ENCODE results near the gene ACTR6. TPM values are rescaled to one million over a fixed set of nuclear protein-coding genes. Genes with fewer than 3 reads are reported as not detected.
A peak's percentile ranks its signal among the peaks of the same experiment; 100 is the strongest.

The ACTR6 gene
- total RNA-seq, 1 experiment from 2014 or later: 34.9 TPM

DNA sequence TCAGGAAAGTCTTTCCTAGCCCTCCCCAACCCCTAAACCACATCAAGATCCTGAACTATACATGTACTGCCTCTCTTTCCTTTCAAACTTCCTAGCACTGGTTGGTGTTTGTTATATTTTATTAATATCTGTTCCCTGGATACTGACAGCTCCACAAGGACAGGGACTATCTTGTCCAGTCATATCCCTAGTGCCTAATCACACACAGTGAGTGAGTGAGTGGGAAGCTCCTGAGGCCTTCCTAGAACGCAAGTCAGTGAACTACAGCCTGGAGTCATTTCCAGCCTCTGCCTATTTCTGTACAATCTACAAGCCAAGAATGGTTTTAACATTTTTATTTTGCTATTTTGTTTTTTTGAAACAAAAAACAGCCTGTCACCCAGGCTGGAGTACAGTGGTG lies 7.5 kb upstream of the ACTR6 start:
- no peaks in the 10 kb centered on the region for H3K9me3 ChIP-seq (ENCODE audit: control insufficient read depth, low read depth, low read length)
- peaks cover 2 to 5% of the 10 kb centered on the region in 2 experiments; a peak in 3 of 4 replicates for H3K4me1 Mint-ChIP-seq

More for the DNA sequence above, 7.5 kb upstream of the ACTR6 start:
- H3K4ac ChIP-seq (ENCODE audit: low read depth, low read length): no peak overlapping the region
- no peak overlapping the region for H4K91ac ChIP-seq (ENCODE audit: insufficient read length, low read depth, low read length)
- H2BK15ac ChIP-seq (ENCODE audit: low read depth, low read length): no peak overlapping the region
- no CpG with 5 or more reads among the region's 1 CpG for WGBS (ENCODE audit: extremely low coverage, insufficient read length, low lambda C conversion rate)
- Mint-ChIP-seq H3K27me3 (ENCODE audit: low read depth) (no peaks in the 10 kb centered on the region), H3K9me3 (no peaks in the 10 kb centered on the region), H3K27ac (peak overlapping the region in 1 of 3 experiments; percentile 68; a peak in 1 of 7 replicates), H3K36me3 (ENCODE audit: insufficient read depth in 1 of 3, low read depth in 3 of 3) (peaks cover 34 to 65% (median 37%) of the 10 kb centered on the region in 3 experiments), H3K4me3 (no peak overlapping the region)
- H3K9ac ChIP-seq (ENCODE audit: extremely low read depth, insufficient read length, low read length): no peak overlapping the region
- no peaks in the 10 kb centered on the region; the same call in 1 of the 2 replicates for H3K4me1 ChIP-seq (ENCODE audit: insufficient read depth, low read length)
- no peaks in the 10 kb centered on the region; the same call in 1 of the 2 replicates for H3K79me2 ChIP-seq (ENCODE audit: insufficient read depth, low read length)
- no peak overlapping the region for H2BK12ac ChIP-seq (ENCODE audit: insufficient read length, low read depth, low read length)
- DNase-seq: no peak
- TF ChIP-seq, protein P1, sequence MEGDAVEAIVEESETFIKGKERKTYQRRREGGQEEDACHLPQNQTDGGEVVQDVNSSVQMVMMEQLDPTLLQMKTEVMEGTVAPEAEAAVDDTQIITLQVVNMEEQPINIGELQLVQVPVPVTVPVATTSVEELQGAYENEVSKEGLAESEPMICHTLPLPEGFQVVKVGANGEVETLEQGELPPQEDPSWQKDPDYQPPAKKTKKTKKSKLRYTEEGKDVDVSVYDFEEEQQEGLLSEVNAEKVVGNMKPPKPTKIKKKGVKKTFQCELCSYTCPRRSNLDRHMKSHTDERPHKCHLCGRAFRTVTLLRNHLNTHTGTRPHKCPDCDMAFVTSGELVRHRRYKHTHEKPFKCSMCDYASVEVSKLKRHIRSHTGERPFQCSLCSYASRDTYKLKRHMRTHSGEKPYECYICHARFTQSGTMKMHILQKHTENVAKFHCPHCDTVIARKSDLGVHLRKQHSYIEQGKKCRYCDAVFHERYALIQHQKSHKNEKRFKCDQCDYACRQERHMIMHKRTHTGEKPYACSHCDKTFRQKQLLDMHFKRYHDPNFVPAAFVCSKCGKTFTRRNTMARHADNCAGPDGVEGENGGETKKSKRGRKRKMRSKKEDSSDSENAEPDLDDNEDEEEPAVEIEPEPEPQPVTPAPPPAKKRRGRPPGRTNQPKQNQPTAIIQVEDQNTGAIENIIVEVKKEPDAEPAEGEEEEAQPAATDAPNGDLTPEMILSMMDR (conservative IDR thresholded peaks at IDR 0.05): no peak
- H2BK20ac ChIP-seq (ENCODE audit: low read depth, low read length, poor library complexity, severe bottlenecking): no peak overlapping the region
- H3K18ac ChIP-seq (ENCODE audit: insufficient read length, low read depth, low read length): no peak overlapping the region
- no peak overlapping the region for H3T11ph ChIP-seq (ENCODE audit: low read length)
- no peaks in the 10 kb centered on the region for H3K27me3 ChIP-seq (ENCODE audit: insufficient read depth, low read length)
- H2BK5ac ChIP-seq (ENCODE audit: insufficient read length, low read length): no peak overlapping the region
- H2AK5ac ChIP-seq (ENCODE audit: insufficient read length, low read length): no peak overlapping the region
- no peaks in the 10 kb centered on the region for H3K79me1 ChIP-seq (ENCODE audit: insufficient read depth, low read depth, low read length, poor library complexity, severe bottlenecking)
- H3K23me2 ChIP-seq (ENCODE audit: insufficient read length, low read depth, low read length, poor library complexity, severe bottlenecking): no peaks in the 10 kb centered on the region
- H3K14ac ChIP-seq (ENCODE audit: insufficient read depth, low read length): no peak overlapping the region
- H3K4me2 ChIP-seq (ENCODE audit: insufficient read depth, insufficient read length, low read length): no peak overlapping the region
- H2AFZ ChIP-seq (ENCODE audit: low read length): no peak overlapping the region
- no peak overlapping the region for H3K23ac ChIP-seq (ENCODE audit: insufficient read length, low read depth, low read length)
- H4K5ac ChIP-seq (ENCODE audit: insufficient read length, low read depth, low read length): no peak overlapping the region
- no peak overlapping the region for H3K56ac ChIP-seq (ENCODE audit: insufficient read length, low read depth, low read length)
- H3K27ac ChIP-seq (ENCODE audit: insufficient read length, low read depth, low read length): no peak overlapping the region
- no peak overlapping the region for H2BK120ac ChIP-seq (ENCODE audit: low read depth, low read length, poor library complexity, severe bottlenecking)
- no peak overlapping the region for H4K8ac ChIP-seq (replicated peaks; ENCODE audit: insufficient read length, low read depth, low read length)
- H4K20me1 ChIP-seq (ENCODE audit: control insufficient read depth, insufficient read depth, insufficient read length): no peaks in the 10 kb centered on the region
